SK-N-SH (cell line): Measurements from ENCODE around the gene BCLAF1.

Experiments used
- CTCF ChIP-seq: fragments of 200-600 bp; sonication (generic); IDR thresholded peaks from 2 replicates; pipeline ENCODE4 v1.6.1; 2017; ENCODE audit warnings: antibody characterized with exemption, mild to moderate bottlenecking, moderate library complexity
- ELF1 ChIP-seq: IDR thresholded peaks from 2 replicates; pipeline ENCODE4 v1.4.0; 2012
- POLR2AphosphoS5 ChIP-seq: IDR thresholded peaks from 2 replicates; pipeline ENCODE4 v1.6.1; 2012; ENCODE audit warnings: low read depth, low read length
- RFX5 ChIP-seq: IDR thresholded peaks from 2 replicates; pipeline ENCODE4 v1.6.1; 2012; ENCODE audit warnings: mild to moderate bottlenecking, improper control_type of control experiment, low read length
- TAF1 ChIP-seq: IDR thresholded peaks from 2 replicates; pipeline ENCODE4 v1.6.1; 2012; ENCODE audit warnings: low read depth, mild to moderate bottlenecking, low read length, moderate library complexity, borderline replicate concordance
- TCF12 ChIP-seq: IDR thresholded peaks from 2 replicates; pipeline ENCODE4 v1.4.0; 2012
- YY1 ChIP-seq: IDR thresholded peaks from 2 replicates; pipeline ENCODE4 v1.4.0; 2012; ENCODE audit warnings: low read depth, mild to moderate bottlenecking

GRCh38 chr6:136236466-136237293 lies 53.0 kb downstream of the BCLAF1 start:
- TF ChIP-seq ELF1, result no peak
- TF ChIP-seq RFX5, result no peak
- TF ChIP-seq YY1, result no peak
- no peak for TF ChIP-seq TAF1
- no peak for TF ChIP-seq TCF12
- no peak for TF ChIP-seq CTCF
- TF ChIP-seq POLR2AphosphoS5, result no peak
